ENCODE measurements around the gene CSHL1.

The CSHL1 gene

DNA sequence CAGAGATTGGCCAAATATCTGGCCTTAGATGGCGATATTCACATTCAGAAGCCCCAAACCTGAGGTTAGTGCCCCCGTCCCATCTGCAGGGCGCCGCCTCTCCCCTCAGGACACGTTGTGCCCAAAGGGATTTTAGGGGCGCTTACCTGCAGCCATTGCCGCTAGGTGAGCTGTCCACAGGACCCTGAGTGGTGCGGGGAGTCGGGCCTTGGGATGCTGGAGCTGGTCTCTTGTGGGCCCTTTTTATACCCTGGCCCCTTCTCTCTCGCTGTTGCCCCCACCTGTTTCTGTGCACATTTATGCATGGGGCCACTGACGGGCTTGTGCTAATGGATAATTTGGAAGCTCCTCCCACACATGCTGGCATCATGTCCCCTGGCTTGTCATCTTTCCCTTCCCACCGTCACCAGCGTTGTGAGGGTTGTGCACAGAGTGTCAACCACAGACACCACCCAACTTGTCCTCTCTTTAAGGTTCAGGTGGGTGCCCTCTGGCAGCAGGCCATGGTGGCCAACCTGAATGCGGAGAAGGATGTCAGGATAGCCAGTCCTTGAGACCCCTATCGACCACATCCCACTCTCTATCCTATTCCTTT, at the start of gene CSHL1:
TSS of gene CSHL1 (minus strand) at position 218 of the 595 bp plus-strand sequence. CDS start at position 156, 62 bp downstream.
- no peak for DNase-seq

DNA sequence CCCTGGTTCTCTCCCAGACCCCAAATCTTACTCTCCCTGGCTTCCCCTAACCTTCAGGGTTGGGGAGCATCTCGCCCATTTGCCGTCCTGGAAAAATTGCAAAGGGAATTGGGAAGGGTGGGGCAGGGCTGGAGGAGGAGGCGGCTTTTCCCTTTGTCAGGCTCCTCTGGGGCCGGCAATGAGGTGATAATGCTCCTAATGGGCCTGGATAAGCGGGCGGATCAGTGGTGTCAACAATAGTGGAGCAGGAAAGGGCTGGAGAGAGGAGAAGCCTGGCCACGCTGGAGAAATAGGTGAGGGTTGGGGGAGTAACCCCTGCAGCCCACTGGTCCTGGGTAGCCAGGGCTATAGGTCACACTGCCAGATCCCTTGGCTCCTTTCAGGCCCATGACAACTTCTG, 49.4 kb upstream of the CSHL1 start:
- DNase-seq = no peak

DNA sequence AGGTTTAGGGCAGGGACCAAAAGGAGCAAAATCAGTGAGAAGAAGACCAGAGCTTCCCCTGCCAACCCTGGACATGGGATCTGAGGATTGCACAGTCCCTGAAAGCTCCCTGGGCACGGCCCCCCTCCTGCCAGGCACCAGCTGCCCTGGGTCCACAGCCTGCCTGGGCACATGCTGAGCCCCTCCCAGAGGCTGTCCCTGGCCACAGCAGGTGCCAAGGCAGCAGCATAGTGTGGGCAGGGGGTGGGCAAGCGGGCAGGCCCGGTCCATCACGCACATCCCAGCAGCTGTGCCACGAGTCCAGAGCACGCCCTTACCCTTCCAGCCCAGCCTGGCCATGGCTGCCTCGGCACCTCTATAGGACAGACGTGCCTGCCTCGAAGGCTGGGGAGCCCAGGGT, 48.9 kb upstream of the CSHL1 start:
- no peak for DNase-seq

DNA sequence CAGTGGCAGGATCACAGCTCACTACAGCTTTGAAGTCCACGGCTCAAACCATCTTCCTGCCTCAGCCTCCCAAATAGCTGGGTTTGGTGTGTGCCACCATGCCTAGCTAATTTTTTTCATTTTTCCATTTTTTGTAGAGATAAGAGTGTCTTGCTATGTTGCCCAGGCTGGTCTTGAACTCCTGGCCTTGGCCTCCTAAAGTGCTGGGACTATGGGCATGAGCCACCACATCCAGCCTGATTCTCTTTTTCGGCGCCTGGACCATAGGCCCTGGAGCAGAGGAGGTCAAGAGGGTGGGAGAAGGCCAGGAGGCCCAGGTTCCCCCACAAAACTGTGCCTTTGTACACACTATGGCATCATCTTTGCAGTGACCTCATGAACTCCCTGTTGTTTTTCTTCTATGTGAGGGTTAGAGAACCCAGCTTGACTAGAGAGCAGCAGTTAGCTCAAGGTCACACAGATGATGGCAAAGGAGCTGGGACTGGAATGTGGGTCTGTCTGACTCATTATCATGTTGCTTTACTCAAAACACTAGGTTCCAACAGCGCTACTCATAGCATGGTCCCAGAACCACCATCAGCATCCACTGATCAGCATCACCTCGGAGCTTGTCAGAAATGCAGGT, 45.4 kb upstream of the CSHL1 start:
- no peak for DNase-seq

DNA sequence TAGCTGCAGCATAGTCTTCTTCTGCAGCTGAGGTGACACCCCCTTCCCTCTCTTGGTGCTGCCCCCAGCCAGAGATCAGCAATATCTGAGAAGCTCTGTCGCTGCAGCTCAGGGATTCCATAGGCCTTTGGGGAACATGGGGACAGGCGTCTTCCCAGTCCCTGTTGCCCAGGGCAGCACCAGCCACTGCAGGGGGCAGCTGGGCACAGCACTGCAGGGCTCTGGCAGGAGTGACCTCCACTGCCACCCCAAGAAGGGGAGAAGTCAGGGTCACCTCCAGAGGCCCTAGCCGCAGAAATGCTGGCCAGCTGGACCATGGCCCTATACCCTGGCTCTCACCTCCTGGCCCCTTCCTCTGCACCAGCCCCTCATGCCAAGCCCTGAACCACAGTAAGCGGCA, 44.7 kb upstream of the CSHL1 start:
- DNase-seq = no peak

DNA sequence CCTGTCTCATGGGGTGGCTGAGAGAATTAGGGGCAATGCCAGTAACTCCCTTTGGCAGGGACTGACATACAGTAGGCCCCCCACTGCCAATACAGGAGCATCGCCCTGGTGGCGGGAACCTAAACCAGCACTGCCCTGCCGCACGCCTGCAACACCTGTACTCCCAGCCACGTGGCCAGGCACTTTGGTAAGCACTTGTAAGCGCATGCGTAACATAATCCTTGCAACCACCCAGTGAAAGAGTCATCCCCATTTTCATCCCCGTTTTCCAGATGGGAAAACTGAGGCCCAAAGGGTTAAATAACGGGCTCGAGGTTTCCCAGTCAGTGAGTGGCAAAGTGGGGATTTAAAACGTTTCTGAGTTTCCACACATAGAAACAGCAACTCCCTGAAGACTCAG, 44.2 kb upstream of the CSHL1 start:
- DNase-seq = no peak

DNA sequence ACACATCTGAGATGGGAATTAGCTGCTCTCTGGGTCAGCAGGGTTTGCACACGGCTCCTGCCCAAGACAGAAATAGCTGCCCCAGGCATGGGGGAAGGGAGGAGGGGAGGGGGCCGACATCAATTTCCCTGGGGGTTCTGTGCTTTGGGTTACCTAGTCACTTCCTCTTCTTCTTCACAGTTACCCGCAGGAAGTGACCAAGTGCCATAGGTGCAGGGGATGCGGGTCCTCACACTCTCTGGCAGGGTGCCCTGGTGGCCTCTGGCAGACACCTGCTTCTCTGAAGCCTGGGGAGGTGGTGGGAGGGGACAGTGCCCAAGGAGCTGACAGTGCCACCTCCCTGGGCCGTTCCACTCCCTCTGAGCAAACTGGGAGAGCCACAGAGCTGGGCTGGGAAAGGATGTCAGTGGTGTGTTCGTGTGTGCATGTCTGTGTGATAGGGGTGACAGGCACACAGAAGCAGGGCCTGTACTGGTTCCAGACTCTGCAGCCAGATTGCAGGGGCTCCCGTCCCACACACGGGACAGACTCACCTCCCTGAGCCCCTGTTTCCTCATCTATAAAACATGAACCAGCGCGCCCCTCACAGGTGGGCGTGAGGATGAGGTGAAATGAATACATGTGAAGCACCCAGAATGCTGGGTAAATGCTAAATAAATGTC, 43.5 kb upstream of the CSHL1 start:
- DNase-seq = peak in 4 of 6 experiments; percentile 11 to 63 (median 20)

- peak in 2 of 6 experiments; percentile 5 to 9 for DNase-seq
Observed at GRCh38 chr17:63950940-63951907, 40.2 kb upstream of the CSHL1 start.

GRCh38 chr17:63949576-63950250, 38.7 kb upstream of the CSHL1 start:
- DNase-seq = no peak

- DNase-seq = no peak
Observed at GRCh38 chr17:63948521-63948920, 37.5 kb upstream of the CSHL1 start.

DNA sequence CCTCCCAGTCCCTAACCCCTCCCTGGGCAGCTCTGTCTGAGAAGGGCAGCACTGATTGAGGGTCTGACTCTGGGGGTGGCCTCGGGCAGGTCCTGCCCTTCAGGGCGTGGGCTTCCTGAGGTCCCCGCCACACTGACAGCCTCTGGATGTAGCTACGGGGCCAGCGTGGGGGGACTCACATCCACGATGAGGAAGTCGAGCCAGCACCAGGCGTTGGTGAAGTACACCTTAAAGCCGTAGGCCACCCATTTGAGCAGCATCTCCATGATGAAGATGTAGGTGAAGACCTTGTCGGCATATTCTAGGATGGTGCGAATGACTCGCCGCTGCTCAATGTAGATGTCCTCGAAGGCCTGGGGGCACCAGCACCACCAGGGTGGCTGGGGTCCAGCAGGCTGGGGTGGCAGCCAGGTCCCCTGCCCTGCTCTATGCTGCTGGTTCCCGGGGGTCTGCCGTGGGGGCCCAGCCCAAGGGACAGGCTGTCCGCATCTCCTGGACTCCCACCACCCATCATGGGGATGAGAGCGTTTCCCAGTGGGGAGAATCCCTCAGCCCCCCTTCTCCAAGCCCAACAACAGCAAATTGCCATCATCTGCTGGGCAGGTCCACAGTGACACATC, 36.8 kb upstream of the CSHL1 start:
- DNase-seq = no peak

DNA sequence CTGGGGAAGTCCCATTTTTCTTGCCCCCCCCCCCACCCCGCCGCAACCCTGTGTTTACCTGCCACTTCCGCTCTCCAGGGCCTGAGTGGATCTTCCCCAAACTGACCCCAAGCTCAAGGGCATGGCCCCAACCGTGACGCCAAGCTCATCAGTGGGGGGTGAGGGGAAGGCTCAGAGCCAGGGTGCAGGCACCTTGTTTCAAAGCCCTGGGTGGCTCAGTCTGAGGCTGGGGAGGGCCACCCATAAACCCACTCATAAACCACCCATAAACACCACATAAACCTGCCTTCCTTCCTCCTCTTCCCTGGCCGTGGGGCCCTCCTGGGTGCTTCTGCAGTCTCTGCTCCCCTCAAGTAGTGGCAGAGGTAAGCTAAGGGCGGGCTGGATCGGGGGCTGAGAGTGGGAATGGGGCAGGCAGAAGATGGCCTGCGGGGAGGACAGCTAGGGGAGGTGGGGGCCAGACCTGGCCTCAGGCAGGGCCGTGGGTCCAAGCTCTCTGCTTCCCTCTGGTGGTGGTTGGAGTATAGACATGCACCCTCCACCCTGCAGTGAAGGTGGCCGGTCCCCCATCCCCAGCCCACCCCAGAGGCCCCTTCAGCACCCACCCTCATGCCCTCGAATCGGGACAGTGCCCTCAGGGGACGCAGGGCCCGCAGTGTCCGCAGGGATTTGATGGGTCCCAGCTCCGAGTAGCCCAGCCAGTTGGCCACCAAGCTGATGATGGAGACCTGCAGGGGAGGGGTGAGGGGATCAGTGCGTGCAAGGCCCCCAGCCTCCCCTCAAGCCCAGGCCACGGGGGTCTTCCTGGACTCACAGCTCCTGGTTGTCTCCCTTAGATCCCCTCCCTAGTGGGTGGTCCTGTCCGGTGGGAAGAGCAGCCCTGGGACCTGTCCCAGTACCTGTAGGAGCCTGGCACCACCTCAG, 35.6 kb upstream of the CSHL1 start:
- peak; percentile 28 to 73 (median 38) for DNase-seq

GRCh38 chr17:63945784-63946439, 34.9 kb upstream of the CSHL1 start:
- DNase-seq = no peak

DNA sequence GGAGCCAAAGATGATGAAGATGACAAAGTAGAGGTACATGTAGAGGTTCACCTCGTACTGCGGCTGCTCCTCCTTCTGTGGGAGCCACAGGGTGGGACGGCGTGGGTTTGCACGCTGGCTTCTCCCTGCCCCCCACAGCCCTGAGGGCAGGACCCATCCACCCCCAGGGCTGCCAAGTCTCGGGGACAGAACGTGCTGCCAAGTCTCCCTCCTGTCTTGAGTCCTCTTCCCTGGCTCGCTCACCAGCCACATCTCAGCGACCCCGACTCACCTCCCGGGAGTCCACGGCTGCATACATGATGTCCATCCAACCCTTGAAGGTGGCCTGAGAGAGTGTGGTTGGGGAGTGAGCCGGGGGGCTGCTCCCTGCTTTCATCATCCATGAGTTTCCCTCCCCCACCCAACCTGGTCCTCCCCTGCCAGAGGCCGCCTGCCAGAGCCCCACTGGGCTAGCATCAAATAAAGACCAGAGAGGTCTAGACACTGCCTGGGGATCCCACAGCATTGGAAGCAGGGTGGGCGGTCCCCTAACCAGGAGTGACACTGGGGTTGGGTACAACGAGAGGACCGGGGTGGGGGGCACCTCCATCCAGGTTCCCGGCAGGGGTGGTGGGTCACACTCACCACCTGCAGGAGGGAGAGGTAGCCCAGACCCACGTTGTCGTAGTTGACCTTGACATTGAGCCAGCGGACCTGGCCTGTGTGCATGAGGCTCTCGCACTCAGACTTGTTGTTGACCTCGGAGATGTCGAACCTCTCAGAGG, 33.9 kb upstream of the CSHL1 start:
- no peak for DNase-seq

- no peak for DNase-seq
Observed at GRCh38 chr17:63943745-63944144, 32.7 kb upstream of the CSHL1 start.

DNA sequence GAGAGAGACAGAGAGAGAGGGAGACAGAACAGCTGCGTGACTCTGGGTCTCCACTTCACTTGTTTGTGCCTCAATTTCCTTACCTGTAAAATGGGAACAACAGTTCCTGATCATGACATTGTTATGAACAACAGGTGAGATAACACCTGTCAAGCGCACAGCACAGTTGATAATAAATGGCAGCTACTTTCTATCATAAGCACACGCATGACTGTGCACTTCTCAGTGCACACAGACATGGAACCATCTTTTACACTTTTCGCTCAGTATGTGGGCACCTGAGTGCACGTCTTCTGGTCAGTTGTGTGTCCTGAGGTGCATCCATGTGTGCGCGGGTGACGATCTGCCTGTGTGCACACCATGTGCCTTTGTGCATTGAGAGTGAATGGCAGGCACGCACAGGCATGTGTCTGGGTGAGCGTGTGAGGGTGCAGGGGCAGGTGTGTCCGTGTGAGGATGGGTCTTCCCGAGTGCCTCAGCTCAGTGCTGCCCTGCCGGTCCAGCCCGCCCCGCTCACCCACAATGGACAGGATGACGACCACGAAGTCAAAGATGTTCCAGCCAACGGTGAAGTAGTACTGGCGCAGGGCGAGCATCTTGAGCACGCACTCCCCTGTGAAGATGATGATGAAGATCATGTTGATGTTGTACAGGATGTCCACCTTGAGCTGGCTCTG, 31.4 kb upstream of the CSHL1 start:
- DNase-seq = no peak

DNA sequence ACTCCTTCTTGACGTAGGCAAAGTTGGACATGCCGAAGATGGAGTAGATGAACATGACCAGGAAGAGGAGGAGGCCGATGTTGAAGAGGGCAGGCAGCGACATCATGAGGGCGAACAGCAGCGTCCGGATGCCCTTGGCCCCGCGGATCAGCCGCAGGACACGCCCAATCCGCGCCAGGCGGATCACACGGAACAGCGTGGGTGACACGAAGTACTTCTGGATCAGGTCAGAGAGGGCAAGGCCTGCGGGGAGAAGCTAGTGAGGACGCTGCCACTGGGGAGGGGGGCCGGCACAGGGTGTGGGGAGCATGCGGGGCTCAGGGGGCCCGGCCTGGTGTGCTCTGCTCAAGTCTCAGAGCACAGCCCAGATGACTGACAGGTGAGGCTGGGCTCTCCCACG, 30.7 kb upstream of the CSHL1 start:
- no peak for DNase-seq

GRCh38 chr17:63941162-63941561, 30.1 kb upstream of the CSHL1 start:
- no peak for DNase-seq

DNA sequence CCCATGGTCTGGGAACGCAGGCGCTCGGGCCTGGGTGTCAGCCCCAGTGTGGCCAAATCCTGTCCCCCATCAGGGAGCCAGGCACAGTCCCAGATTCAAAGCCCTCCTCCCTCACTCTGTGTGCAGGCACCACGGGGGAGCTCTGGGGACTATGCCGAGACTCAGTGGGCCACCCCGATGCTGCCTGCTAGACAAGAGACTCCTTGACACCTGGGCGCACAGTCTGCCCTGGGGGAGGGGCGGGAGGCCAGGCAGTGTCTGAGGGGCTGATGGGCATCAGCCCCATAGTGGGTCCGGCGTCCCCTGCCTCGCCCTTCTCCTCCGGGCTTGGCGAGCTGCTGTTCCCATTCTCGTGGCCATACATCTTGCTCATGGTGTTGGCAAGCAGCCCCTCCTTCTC, 29.5 kb upstream of the CSHL1 start:
- DNase-seq = no peak

All from stimulated activated naive CD4-positive, alpha-beta T cell (primary cell).